Measurements from ENCODE around the gene TRMT1L.
"Not testable (repeated sequence)": the region's sequence is repeated elsewhere in the genome, so short reads cannot be mapped to it uniquely, and the experiment has no call there.

TRMT1L gene, protein sequence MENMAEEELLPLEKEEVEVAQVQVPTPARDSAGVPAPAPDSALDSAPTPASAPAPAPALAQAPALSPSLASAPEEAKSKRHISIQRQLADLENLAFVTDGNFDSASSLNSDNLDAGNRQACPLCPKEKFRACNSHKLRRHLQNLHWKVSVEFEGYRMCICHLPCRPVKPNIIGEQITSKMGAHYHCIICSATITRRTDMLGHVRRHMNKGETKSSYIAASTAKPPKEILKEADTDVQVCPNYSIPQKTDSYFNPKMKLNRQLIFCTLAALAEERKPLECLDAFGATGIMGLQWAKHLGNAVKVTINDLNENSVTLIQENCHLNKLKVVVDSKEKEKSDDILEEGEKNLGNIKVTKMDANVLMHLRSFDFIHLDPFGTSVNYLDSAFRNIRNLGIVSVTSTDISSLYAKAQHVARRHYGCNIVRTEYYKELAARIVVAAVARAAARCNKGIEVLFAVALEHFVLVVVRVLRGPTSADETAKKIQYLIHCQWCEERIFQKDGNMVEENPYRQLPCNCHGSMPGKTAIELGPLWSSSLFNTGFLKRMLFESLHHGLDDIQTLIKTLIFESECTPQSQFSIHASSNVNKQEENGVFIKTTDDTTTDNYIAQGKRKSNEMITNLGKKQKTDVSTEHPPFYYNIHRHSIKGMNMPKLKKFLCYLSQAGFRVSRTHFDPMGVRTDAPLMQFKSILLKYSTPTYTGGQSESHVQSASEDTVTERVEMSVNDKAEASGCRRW

DNA sequence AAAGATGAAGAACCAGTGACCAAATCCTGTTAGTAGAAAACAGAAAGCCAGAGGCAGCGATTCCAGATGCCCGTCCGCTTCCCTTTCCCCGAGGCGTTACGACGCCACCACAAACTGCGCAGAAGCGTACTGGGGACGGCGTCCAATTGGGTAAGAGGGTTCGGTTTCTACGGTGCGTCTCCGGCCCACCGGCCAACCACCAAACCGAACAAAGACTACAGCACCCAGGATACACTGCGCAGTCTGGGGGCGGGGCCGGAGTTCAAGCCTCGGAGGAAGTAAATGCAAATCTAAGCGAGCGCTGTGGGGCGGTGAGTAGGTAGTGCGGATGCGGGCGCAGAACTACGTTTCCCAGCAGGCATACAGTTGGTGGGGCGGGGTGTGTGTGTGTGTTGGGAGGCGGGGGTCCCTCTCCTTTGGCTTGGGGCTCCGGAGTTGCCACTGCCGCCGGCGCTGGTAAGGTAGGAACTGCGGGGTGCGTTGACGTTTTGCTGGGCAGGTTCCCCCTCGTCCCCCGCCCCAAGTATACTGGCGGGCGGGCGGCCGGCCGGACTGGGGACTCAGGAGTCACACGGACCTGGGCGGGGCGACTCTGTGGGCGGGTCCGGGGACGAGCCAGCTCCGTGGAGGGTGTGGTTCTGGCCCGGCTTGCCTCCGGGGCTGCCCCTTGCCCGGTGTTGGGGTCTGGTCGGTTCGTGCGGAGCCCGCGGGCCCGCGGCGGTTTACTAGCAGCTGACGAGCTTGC is at the start of gene TRMT1L, which contains the start of gene SWT1:
Gene TRMT1L (minus strand): TSS at position 100 of the 745 bp plus-strand sequence. CDS start 241 bp downstream, outside the sequence.
Gene SWT1 (plus strand): TSS at position 314 of the 745 bp plus-strand sequence. CDS start 3,675 bp downstream, outside the sequence.
- DNase-seq = peak; percentile 98

DNA sequence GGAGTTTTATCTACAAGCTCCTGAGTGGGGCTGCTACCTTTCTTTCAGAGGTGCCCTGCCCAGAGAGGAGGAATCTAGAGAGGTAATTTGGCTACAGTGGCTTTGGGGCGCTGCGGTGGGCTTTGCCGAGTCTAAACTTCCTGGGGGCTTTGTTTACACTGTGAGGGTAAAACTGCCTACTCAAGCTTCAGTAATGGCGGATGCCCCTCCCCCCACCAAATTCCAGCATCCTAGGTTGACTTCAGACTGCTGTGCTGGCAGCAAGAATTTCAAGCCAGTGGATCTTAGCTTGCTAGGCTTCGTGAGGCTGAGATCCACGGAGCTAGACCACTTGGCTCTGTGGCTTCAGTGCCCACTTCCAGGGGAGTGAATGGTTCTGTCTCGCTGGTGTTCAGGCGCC is 44.1 kb upstream of the TRMT1L start:
- DNase-seq = no peak

DNA sequence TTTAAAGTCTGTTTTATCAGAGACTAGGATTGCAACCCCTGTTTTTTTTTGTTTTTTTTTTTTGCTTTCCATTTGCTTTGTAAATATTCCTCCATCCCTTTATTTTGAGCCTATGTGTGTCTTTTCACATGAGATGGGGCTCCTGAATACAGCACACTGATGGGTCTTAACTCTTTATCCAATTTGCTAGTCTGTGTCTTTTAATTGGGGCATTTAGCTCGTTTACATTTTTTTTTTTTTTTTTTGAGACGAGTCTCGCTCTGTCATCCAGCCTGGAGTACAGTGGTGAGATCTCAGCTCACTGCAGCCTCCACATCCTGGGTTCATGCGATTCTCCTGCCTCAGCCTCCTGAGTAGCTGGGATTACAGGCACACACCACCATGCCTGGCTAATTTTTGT is 42.0 kb upstream of the TRMT1L start:
- not testable (repeated sequence) for DNase-seq

DNA sequence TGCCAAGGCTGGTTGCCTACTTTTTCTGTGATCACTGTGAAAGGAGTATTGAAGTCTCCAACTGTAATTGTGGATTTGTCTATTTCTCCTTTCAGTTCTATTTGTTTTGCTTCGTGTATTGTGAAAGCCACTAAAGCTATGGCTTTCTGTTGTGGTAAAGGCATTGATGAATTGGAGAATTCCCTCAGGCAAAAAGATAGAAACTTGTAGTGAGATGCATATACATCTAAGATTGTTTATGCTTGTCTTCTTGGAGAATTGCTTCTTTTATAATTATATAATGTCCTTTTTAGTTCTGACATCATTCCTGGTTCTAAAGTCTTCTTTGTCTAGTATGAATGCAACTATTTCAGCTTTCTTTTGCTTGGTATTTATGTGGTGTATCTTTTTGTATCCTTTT is 37.0 kb upstream of the TRMT1L start:
- DNase-seq = no peak

DNA sequence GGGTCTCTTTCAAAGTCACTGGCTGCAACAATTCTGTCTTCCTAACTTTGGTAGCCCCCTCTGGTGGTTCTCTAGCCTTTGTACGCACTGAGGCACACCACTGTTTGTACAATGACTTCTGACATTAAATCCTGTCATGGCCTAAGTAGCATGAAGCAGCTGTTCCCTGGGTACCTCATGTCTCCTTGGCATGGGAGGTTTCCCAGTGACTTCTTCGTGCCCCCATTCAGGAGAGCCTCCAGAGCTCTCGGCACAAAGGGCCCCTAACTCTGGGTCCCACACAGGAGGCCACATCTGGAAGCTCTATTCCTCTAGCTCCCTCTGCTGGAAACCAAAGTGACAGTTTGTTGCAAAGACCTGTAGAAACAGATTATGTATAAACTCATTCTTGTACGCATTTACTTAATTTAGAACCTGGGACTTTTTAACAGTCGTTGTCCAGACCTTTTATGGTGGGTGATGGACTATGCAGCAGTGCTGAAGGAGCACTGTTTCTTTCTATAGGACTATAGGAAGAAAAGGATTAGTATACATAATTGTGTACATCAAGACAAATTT is 13.6 kb upstream of the TRMT1L start:
- peak; percentile 3 for DNase-seq

DNA sequence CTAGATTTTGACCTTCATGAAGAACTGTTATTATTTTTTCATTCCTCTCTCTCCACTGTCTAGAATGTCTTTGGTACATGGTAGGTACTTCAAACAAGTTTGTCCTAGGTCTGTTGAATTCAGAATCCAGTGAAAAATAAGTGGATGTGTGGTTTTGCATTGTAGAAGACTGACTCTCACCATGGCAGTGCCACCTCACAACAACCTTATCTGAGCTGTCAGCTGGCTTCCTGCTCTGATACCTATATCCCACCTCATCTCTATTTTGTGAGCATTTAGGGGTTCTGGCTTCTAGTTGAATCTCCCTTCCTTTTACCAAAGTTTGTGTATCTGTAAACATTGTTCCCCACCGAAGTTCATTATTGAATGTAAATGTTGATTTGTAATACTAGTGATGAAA is 9.4 kb upstream of the TRMT1L start:
- no peak for DNase-seq

DNA sequence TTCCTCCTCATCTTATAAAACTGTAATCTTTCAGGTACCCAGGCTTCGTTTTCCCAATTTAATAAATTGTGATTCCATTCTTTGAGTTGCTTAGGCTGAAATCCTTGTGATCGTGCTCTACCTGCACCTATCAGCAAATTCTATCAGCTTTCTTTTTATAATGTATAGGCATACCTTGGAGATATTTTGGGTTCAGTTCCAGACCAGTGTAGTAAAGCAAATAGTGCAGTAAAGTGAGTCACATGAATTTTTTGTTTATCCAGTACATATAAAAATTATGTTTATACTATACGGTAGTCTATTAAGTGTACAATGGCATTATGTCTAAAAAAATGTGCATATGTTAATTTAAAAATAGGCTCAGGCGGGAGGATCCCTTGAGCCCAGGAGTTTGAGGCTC is 5.7 kb upstream of the TRMT1L start:
- no peak for DNase-seq

DNA sequence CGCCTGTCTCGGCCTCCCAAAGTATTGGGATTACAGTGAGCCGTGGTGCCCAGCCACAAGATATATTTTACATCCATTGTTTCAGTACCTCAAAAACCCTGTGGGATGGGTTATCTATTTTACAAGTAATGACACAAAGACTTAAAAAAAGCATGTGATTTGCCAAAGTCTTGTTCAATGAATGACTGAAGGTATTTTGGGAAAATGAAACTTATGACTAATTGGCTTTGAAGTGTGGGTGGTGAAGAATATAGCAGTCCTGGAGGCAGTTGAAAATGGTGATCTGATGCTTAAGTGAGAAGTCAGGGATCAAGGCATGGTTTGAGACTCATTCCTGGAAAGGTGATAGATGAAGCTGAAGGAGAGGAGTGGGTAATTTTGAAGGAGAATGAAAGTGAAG is 3.2 kb upstream of the TRMT1L start:
- no peak for DNase-seq

DNA sequence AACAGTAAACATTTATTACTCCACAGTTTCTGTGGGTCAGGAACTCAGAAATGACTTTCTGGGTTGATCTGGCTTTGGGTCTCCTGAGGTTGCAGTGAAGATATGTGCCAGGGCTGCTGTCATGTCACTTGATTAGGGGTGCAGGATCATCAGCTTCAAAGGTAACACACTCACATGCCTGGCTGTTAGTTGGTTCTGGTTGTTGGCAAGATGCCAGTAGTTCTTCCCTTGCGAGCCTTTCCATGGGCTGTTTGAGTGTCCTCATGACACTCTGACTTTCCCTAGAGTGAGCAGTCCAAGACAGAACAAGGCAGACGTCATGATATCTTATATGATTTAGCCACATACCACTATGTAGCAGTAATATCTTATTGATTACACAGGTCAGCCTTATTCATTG is 2.0 kb upstream of the TRMT1L start:
- DNase-seq = no peak

DNA sequence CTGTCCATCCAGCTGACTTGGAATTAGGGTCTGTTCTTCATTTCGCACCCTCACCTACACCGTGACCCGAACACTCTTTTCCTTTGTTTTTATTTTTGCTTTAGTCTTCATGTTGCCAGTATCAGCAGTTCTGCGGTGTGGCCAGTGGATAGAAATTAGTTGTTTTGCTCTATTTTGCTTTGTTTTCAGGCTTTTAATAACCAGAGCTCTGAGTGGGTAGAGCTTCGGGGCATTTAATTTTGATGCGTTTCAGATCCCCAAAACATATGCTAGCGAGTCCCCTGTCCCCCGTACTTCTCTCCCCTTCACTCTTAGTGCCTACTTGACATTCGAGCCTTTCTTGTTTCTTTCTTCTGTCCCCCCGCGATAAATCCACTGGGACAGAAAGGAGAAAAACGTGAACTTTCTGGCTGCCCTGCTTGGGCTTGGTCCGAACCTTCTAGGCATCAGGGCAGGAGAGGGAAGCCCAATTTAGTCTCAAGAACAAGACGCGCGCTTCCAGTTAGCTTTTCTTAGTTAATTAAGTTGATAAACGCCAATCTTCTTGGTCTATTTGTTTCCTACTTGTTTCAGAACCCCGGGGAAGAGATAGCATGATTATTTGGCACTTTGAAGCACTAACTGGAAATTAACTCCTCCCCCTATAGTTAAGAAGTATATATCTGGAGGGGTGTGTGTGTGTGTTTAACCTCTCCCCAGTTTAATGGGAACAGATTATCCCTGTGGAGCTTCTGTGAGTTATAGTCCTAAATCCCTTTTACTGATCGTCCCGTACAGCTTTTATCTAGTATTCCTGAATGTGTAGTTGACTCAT is 1.1 kb upstream of the TRMT1L start:
- peak; percentile 1 for DNase-seq

DNA sequence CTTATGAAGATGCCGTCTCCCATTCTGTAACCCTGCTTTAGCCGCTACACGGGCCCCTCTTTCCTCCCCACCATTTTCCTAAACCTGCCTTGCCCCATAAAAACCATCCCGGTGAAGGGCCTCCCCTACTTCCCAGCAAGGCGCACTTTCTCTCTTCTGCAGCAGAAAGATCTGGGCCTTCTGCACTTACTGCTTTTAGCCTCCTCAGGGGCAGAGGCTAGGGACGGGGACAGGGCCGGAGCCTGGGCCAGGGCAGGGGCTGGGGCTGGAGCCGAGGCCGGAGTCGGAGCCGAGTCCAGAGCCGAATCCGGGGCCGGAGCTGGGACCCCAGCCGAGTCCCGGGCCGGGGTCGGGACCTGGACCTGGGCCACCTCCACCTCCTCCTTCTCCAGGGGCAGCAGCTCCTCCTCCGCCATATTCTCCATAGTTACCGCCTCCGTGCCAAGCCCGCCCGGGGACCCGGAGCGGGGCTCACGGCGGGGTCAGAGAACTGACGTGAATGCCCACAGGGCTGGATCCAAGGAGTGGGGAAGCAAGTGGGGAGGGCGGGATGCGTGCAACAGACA is 382 bp downstream of the TRMT1L start:
- DNase-seq = no peak

DNA sequence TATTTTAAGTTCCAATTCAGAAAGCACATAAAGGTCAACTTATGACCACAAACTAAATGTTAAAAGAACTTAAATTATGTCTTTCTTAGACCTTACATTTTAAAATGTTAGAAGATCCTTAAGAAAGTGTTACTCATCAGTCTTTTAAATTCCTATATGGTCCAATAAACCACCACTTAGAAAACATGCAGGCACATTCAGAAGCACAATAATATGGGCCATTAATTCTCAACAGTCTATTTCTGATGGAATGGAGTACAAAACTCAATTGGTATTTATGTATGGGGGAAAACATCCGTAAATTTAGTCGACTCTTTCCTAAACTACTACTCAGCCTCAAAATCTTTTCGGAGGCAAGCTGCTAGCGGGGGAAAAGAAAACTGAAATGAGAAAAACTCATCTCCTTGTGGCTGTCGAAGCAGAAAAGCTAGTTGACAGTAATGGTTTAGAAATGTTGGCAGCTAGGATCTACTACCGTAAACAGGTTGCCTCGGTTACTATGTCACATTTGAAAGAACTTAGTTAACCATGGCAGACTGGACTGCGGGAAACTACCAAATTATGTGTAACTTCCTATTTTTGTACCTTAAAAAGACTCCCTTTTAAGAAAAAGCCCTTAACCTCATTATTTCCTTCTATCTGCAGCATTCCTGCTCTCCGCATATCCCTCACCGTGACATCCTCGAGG is 1.0 kb downstream of the TRMT1L start:
- no peak for DNase-seq

DNA sequence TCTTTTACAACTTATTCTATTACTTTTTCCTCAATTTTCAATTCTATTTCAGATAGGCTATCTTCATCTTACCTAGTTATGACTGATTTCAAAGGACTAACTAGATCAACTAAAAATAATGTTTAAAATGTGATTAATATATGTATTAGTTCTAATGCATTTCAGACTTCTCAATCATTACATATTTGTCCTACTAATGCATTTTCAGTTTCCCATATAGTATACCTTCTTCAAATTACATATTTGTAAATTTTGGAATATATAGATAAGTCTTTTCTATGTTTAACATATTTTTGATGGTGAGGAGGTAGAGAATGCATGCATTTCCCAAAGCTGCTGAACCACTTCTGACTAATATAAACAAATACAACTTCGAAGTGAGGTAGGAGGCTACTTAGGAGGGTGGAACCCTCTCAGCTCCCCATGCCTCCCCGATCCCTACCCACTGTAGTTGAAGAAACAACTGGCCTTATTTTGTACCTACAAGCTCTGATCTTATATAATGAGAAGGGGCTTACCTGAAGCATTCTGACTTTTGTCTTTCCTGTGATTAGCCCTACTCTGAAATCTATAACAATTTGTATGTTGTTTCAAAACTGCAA is 1.7 kb downstream of the TRMT1L start:
- no peak for DNase-seq

DNA sequence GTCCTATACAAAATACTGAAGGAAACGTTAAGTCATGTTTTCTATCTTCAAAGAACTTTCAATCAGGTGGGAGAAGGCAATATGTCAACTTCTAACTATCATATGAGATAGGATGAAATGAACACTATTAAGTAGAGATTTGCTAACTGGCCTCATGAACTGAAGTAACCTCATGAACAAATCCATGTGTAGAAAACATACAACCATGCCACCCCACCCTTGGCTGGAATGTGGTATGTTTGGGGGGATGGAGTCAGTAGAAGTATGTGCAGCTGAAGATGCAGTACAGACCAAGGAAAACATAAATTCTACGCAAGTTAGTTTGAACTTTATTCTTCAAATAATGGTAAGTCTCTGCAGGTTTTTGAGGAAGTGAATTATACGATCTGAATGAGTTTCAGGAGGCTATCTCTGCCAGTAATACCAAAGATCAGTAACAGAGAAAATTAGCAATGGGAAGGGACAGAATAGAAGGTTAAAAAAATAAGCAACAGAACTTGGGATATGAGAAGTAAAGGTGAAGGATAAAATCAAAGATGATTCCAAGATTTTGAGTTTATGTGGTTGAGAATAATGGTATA is 4.5 kb downstream of the TRMT1L start:
- no peak for DNase-seq

DNA sequence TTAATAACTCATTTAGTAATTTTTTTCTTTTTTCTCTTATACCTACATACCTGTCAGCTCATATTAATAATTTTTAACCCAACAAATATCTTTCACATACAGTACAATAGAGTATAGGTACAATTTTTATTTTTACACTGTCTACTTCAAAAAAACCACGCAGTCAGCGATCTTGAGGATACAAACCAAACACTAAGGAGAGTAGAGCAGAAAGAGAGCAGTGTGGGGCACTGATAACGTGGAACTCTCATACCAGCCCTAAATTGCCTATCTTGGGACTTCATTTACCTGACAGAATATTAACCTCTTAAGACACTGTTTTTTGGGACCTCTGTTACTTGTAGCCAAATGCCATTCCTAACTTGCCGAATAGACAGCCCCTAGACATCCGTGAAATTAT is 5.5 kb downstream of the TRMT1L start:
- DNase-seq = no peak

DNA sequence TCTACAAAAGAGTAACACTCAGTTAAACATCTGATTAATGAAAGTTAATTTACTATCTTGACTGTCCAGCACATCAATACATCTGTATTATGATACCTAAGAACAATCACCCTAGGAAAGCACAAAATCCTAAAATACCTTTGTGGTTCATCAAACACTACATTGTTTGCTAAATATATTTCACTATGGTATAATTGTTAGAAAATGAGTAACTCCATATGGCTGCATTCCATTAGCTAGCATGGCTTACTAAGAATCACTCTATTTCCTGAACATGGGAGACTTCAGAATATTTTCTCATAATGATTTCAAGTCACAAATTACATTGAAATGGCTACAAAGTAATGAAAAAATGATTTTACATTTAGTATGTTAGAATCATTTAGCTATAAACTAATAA is 12.5 kb downstream of the TRMT1L start:
- DNase-seq = no peak

DNA sequence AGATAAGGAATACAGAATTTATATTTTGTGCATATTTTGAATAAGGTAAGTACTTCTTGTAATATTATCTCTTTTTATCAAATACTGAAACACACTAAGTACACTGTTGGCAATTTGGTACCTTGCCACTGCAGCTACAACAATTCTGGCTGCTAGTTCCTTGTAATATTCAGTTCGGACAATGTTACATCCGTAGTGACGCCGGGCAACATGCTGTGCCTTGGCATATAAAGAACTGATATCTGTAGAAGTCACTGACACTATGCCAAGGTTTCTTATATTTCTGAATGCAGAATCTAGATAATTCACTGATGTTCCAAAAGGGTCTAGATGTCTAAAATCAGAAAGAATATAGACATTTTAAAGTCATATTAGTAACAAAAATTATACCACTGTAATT is 17.5 kb downstream of the TRMT1L start:
- DNase-seq = no peak

DNA sequence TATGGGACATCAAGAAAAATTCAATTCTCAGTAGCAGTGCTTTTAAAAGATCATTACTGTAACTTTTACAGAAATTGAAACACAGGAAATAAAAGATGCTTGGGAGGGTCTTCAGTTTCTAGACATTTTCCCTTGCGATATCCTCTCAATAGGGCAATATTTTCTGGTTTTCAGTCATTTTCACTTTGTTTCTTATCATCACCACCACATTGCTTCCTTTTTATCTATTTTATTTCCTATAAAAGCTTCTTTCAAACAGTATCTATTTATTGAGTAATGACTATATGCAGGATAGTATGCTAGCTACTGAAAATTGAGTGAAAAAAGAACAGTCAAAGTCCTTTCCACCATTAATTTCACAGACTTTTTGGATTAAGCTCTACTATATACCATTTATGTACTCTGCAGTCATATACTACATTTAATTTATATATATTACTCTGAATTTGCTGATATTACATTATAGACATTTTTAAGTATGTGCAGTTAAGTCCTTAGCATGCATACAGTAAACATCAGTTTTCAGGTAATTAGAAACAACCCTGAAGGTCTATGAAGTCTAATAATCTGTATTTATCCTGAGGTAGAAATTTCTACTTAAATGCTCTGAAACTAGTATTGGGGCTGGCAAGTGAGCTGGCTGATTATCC is 18.7 kb downstream of the TRMT1L start:
- no peak for DNase-seq

DNA sequence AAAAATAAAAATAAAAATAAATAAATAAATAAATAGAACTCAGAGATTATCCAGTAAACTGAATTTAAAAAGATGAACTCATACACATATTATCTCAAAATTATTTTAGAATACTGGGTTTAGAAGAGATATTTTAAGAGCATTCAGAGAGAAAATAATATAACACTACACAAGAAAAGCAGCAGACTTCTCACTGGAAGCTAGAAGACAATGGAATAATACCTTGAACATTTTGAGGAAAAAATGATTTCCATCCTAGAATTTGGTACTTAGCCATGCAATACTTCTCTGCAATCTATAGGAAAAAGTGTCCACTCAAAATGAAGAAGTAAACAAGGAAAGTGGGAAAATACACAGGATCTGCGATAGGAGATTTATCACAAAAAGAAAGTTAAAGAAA is 24.2 kb downstream of the TRMT1L start:
- DNase-seq = no peak

DNA sequence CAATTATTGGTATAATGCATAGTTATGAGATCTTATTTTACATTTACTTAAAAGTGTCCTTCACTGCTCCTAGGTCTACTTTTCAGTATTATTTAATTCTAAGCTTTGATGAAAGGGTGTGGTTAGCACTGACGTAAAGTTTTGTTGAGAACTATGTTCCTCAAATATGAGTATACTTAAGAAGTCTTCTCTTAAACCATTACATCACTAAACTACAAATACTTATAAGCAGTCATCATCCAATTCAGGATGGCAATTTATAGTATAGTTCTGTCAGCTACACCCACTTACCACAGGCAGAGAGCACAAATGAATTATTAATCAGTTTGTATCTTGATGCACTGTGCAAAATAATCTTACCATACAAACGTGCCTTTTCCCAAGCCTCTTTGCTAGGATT is 27.0 kb downstream of the TRMT1L start:
- DNase-seq = no peak
